Measurements from ENCODE around the gene UQCRC1.

UQCRC1 gene

DNA sequence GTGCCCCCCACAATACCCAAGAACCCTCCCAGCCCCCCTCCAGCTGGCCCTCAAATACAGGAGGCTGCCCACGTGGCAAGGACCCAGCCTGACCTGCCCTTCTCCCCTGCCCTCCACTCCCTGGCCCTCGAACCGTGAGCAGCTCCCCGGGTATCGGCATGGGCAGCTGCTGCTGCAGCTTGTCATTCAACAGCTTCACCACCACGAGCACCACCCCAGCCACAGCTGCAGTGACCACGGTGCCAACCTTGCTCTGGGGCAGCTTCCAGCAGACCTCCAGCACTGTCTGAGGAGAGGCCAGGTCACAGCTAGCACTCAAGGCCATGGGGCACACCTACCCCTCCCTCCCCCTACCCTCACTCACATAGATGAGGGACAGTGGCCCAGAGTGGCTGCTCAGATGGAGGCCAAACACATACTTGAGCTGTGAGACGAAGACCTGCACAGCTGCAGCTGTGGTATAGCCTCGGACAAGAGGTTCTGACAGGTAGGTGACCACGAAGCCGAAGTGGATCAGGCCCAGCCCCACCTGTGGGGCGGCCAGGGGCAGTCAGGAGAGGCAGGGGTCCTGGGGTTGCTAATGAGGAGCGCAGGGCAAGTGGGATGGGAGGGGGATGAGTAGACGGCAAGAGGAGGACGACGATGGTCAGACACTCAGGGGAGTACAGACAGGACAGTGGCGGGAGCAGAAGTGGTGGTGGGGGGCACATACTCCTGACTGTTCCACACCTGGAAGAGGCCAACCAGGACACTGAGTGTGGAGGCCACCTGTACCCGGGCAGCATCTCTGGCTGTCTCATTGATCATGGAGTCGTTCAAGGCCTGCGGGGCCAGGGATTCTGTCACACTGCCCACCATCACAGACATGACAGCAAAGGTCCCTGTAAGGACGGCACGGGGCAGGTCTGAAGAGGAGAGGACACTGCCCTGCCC, 22.3 kb upstream of the UQCRC1 start:
- peak overlapping the region; percentile 10 to 83 for H3K27ac ChIP-seq
- TF ChIP-seq, protein P1, sequence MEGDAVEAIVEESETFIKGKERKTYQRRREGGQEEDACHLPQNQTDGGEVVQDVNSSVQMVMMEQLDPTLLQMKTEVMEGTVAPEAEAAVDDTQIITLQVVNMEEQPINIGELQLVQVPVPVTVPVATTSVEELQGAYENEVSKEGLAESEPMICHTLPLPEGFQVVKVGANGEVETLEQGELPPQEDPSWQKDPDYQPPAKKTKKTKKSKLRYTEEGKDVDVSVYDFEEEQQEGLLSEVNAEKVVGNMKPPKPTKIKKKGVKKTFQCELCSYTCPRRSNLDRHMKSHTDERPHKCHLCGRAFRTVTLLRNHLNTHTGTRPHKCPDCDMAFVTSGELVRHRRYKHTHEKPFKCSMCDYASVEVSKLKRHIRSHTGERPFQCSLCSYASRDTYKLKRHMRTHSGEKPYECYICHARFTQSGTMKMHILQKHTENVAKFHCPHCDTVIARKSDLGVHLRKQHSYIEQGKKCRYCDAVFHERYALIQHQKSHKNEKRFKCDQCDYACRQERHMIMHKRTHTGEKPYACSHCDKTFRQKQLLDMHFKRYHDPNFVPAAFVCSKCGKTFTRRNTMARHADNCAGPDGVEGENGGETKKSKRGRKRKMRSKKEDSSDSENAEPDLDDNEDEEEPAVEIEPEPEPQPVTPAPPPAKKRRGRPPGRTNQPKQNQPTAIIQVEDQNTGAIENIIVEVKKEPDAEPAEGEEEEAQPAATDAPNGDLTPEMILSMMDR (IDR thresholded peaks at IDR 0.05), result no peak
- H3K27me3 ChIP-seq, result no peaks in the 10 kb centered on the region
- H3K9me3 ChIP-seq, result no peaks in the 10 kb centered on the region
- intact Hi-C loops (cut with DNase I; ENCODE audit: low total_unique reads), result loop anchor here (10.0 kb wide), 1 partner anchor 167 kb away; a partner anchor contains a TSS
- peaks cover 66 to 70% (median 66%) of the 10 kb centered on the region in 3 donors for H3K36me3 ChIP-seq
- no peak overlapping the region for H3K4me3 ChIP-seq
- DNase-seq, result no peak
- H3K4me1 ChIP-seq, result peaks cover 0 to 46% (median 36%) of the 10 kb centered on the region in 4 donors

DNA sequence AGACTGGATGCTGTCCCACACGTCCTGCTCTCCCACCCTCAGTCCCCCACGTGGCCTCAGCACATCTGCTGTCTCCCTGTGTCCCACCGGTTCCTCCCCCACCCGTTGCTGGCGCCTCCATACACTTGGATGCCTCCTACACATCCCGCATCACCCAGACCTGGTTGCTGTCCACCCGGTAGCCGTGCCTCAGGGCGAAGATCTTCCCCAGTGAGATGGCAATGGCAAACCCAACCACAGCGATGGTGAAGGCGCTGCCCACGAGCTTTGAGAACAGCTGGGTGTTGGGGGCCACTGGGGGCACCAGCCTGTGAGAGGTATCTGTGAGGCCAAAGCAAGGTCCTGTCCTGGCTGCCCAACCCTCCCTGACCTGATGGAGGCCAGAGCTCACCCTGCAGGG, 21.4 kb upstream of the UQCRC1 start:
- H3K9me3 ChIP-seq, result no peaks in the 10 kb centered on the region
- intact Hi-C loops (cut with DNase I; ENCODE audit: low total_unique reads), result loop anchor here (10.0 kb wide), 1 partner anchor 166 kb away; a partner anchor contains a TSS
- H3K27ac ChIP-seq, result no peak overlapping the region
- TF ChIP-seq, protein P1 (IDR thresholded peaks at IDR 0.05), result no peak
- H3K36me3 ChIP-seq, result peaks cover 75 to 79% (median 76%) of the 10 kb centered on the region in 3 donors
- no peaks in the 10 kb centered on the region for H3K27me3 ChIP-seq
- no peak for DNase-seq
- peaks cover 0 to 36% (median 28%) of the 10 kb centered on the region in 4 donors for H3K4me1 ChIP-seq
- no peak overlapping the region for H3K4me3 ChIP-seq

DNA sequence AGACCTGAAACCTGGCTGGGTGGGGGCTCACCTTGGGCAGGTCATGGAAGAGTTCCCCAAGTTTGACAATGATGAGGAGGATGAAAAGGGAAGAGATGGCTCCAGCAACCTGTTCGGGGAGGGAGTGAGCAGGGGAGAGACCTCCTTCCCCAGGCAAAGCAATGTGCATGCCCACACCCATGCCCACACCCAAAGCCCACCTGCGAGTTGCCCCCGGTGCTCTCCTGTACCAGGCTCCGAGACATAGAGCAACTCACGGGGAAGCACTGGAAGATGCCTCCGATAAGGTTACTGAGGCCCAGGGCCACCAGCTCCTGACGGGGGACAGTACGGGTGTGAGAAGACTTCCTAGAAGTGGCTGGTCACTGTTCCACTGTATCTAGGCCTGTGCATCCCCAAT, 21.0 kb upstream of the UQCRC1 start:
- DNase-seq, result no peak
- Histone ChIP-seq H3K27ac (no peak overlapping the region), H3K4me3 (no peak overlapping the region), H3K9me3 (no peaks in the 10 kb centered on the region), H3K4me1 (peaks cover 0 to 35% (median 27%) of the 10 kb centered on the region in 4 donors), H3K27me3 (no peaks in the 10 kb centered on the region), H3K36me3 (peaks cover 79 to 84% (median 80%) of the 10 kb centered on the region in 3 donors)
- intact Hi-C loops (cut with DNase I; ENCODE audit: low total_unique reads), result loop anchor here (10.0 kb wide), 1 partner anchor 166 kb away; a partner anchor contains a TSS
- TF ChIP-seq, protein P1 (IDR thresholded peaks at IDR 0.05), result no peak

DNA sequence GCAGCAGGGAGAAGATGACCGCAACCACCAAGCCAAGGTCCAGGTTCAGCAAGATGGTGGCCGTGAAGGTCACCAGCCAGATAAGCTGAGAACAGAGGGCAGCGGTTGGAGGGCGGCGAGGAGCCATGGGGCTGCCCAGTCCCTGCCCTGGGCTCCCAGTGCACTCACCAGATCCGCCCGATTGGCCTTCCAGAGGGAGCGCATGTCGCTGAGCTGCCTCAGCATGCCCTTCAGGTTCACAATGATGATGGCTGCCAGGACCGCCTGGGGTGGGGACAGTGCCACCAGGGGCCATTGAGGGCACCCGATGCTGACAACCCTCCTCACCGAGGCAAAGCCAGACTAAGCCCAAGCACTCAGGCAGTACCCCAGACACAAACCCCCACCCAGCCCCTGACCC, 20.4 kb upstream of the UQCRC1 start:
- no peak overlapping the region for H3K27ac ChIP-seq
- TF ChIP-seq, protein P1 (IDR thresholded peaks at IDR 0.05), result no peak
- no peak overlapping the region for H3K4me3 ChIP-seq
- DNase-seq, result no peak
- peaks cover 0 to 35% (median 27%) of the 10 kb centered on the region in 4 donors for H3K4me1 ChIP-seq
- peaks cover 85 to 89% (median 85%) of the 10 kb centered on the region in 3 donors for H3K36me3 ChIP-seq
- no peaks in the 10 kb centered on the region for H3K9me3 ChIP-seq
- H3K27me3 ChIP-seq, result no peaks in the 10 kb centered on the region
- intact Hi-C loops (cut with DNase I; ENCODE audit: low total_unique reads), result loop anchor here (10.0 kb wide), 1 partner anchor 165 kb away; a partner anchor contains a TSS

DNA sequence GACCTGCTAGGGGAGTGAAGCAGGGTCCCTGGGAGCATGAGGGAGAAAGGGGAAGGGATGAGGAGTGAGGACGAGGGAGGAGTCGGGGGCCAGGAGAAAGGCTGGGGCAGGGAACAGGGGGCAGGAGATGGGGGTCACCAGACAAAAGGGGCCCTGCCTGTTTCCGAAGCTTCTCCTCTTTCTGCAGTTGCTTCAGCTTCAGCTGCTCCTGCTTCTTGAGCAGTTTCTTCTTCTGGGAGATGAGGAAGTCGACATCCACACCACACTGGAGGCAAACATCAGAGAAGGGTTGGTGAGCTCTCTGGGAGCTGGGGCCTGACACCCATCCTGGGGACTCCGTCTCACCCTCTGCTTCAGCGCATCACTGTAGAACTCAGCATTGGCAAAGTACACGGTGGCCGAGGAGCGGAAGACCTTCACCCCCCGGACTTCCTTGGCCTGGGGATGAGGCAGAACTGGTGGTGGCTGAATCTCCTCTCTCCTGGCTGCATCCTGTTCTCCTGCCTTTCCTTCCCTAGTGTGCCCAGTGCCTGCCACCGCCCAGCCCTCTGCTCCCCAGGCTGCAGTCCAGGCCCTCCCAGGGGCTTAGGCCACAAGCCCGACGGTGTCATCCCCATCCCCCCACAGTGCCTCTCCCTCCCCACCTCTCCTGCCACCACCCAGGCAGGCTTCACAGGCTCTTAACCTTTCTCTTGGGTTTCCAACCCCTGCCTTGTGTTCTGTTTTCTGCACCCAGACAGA, 19.0 kb upstream of the UQCRC1 start:
- H3K9me3 ChIP-seq, result no peaks in the 10 kb centered on the region
- TF ChIP-seq, protein P1 (IDR thresholded peaks at IDR 0.05), result no peak
- H3K27ac ChIP-seq, result no peak overlapping the region
- H3K36me3 ChIP-seq, result peaks cover 95 to 100% (median 98%) of the 10 kb centered on the region in 3 donors
- intact Hi-C loops (cut with DNase I; ENCODE audit: low total_unique reads), result no loop called here
- no peaks in the 10 kb centered on the region for H3K27me3 ChIP-seq
- H3K4me3 ChIP-seq, result no peak overlapping the region
- no peak for DNase-seq
- peaks cover 0 to 23% (median 16%) of the 10 kb centered on the region in 4 donors for H3K4me1 ChIP-seq

Data from tibial artery (tissue), 4 donors.